DND-41 (cell line): ENCODE data around the gene RNF220.

ENCODE experiments used
- CTCF ChIP-seq: IDR thresholded peaks from 2 replicates; pipeline ENCODE4 v1.5.1; 2012; ENCODE audit warnings: borderline replicate concordance, low read length, moderate library complexity, mild to moderate bottlenecking; ENCODE audit not compliant: poor library complexity, severe bottlenecking; ENCODE audit errors: extremely low read depth
- EZH2 ChIP-seq: IDR thresholded peaks from 3 replicates; pipeline ENCODE4 v1.6.1; 2012; ENCODE audit warnings: borderline replicate concordance, low read depth, mild to moderate bottlenecking, moderate library complexity, low read length, inconsistent platforms; ENCODE audit not compliant: severe bottlenecking

DNA sequence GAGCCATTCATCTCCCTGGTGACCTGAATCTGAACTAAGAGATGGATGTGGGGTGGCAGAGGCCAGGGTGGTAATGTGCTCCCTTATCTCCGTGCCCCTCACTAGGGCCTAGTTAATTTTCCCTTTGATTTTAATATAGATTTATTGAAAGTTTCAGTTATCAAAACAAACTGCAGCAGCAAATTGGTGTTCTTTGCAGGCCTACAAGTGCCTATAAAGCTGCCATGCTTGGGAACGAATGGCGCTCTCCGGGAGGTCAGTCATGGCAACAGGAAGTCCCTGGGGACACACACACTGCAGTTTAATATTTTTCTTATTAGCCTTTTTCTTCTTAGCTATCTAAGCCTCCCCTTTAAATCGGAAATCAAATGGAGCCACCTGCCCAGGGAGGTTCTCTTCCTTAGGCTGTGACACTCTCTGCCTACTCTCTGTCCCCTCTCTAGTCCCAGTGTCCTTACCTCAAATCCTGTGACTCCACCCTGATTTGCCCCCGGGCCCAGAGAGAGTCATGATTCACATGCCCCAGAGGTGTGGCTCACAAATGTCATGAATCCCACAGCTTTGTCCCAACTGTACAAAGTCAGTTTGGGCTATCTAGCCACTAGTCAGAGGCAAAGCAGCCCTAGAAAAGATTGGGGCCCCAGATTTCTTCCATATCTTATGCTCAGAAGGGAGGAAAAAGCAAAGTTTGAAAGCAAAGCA is 45.7 kb upstream of the RNF220 start:
- no peak for TF ChIP-seq CTCF
- no peak for TF ChIP-seq EZH2
